ENCODE data around the gene SEMA4G.

The SEMA4G gene

DNA sequence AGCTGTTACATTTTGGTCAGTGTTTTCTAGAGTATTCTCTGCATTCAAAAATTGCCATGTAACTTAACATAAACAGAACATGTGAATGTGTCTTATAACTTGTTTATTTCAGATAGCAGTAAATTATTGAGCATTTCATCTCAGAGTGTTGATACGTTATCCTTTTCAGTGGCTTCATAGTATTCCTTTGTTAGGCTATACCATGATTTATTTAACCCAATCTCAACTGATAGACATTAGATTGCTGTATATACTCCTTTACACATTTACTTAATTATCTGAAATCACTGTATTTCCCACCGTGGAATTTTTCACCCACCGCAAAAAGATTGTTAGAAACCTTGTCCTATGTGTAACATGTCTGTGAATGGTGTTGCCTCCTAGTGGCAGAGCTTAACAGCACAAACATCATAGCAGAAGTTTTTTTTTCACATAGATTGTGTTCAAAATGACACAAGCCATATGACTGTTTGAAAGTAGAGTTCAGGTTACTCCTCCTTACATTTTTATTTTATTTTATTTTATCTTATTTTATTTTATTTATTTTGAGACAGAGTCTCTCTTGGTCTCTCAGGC is 35.1 kb upstream of the SEMA4G start:
- peaks cover 67% of the 10 kb centered on the region for H3K36me3 ChIP-seq (ENCODE audit: insufficient read depth, low read length)

DNA sequence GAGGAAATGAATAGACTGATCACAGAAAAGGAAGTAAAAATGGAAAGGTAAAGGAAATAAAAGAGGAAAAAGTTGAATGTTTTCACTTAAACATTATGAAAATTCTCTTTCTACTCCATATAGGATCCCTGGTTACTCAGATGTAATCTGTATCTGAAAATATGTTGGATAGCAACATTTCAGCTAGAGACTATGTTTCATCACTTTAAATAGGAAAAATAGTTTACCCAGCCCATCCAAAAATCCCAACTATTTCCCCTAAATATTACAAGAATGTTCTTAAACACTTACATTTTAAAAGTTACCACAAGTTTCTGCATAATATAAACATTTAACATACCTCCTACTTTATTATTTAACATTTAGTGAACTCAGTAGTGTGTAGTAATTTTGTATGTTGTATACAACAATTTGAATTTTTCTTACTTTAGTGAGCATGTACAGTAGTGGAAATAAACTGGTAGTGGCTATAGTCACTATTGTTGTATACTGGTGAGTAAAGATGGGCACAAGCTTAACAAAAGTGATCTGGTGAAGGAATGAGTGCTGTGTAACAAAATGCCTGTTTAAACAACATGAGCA is 29.4 kb upstream of the SEMA4G start:
- Histone ChIP-seq H3K36me3 (ENCODE audit: insufficient read depth, low read length) (peaks cover 60% of the 10 kb centered on the region; the same call in 1 of the 2 replicates), H3K4me3 (ENCODE audit: low read length, poor library complexity, severe bottlenecking) (no peak overlapping the region), H3K9me3 (ENCODE audit: insufficient read depth, low read depth, low read length) (no peaks in the 10 kb centered on the region), H3K9ac (ENCODE audit: low read depth, low read length, poor library complexity, severe bottlenecking) (no peak overlapping the region), H3K79me2 (ENCODE audit: insufficient read depth, low read length) (no peaks in the 10 kb centered on the region), H4K20me1 (ENCODE audit: insufficient read depth, low read length, poor library complexity, severe bottlenecking) (peaks cover 4% of the 10 kb centered on the region), H3K4me1 (ENCODE audit: insufficient read depth, low read length, poor library complexity, severe bottlenecking) (peaks cover 7% of the 10 kb centered on the region), H3K27me3 (ENCODE audit: insufficient read depth, low read length, poor library complexity, severe bottlenecking) (no peaks in the 10 kb centered on the region), H3K9me2 (replicated peaks; ENCODE audit: low read depth, low read length) (no peaks in the 10 kb centered on the region), H3K4me2 (ENCODE audit: low read depth, low read length, poor library complexity, severe bottlenecking) (no peak overlapping the region), H2AFZ (ENCODE audit: low read length) (no peak overlapping the region), H3F3A (ENCODE audit: low read depth) (peaks cover 6% of the 10 kb centered on the region; the same call in 1 of the 2 replicates)
- no peak for TF ChIP-seq EZH2phosphoT487 (IDR thresholded peaks at IDR 0.05; ENCODE audit: borderline replicate concordance)
- TF ChIP-seq, protein P1, sequence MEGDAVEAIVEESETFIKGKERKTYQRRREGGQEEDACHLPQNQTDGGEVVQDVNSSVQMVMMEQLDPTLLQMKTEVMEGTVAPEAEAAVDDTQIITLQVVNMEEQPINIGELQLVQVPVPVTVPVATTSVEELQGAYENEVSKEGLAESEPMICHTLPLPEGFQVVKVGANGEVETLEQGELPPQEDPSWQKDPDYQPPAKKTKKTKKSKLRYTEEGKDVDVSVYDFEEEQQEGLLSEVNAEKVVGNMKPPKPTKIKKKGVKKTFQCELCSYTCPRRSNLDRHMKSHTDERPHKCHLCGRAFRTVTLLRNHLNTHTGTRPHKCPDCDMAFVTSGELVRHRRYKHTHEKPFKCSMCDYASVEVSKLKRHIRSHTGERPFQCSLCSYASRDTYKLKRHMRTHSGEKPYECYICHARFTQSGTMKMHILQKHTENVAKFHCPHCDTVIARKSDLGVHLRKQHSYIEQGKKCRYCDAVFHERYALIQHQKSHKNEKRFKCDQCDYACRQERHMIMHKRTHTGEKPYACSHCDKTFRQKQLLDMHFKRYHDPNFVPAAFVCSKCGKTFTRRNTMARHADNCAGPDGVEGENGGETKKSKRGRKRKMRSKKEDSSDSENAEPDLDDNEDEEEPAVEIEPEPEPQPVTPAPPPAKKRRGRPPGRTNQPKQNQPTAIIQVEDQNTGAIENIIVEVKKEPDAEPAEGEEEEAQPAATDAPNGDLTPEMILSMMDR (conservative IDR thresholded peaks at IDR 0.05; ENCODE audit: low read length) = no peak

More for the DNA sequence above, 35.1 kb upstream of the SEMA4G start:
- Histone ChIP-seq H3K9me2 (replicated peaks; ENCODE audit: low read depth, low read length) (no peaks in the 10 kb centered on the region), H4K20me1 (ENCODE audit: insufficient read depth, low read length, poor library complexity, severe bottlenecking) (no peaks in the 10 kb centered on the region), H3K79me2 (ENCODE audit: insufficient read depth, low read length) (no peaks in the 10 kb centered on the region), H3F3A (ENCODE audit: low read depth) (no peaks in the 10 kb centered on the region), H3K27me3 (ENCODE audit: insufficient read depth, low read length, poor library complexity, severe bottlenecking) (no peaks in the 10 kb centered on the region), H3K9ac (ENCODE audit: low read depth, low read length, poor library complexity, severe bottlenecking) (no peak overlapping the region), H2AFZ (ENCODE audit: low read length) (no peak overlapping the region), H3K4me1 (ENCODE audit: insufficient read depth, low read length, poor library complexity, severe bottlenecking) (no peaks in the 10 kb centered on the region), H3K9me3 (ENCODE audit: insufficient read depth, low read depth, low read length) (no peaks in the 10 kb centered on the region), H3K4me3 (ENCODE audit: low read length, poor library complexity, severe bottlenecking) (no peak overlapping the region), H3K4me2 (ENCODE audit: low read depth, low read length, poor library complexity, severe bottlenecking) (no peak overlapping the region)
- TF ChIP-seq, protein P1 (conservative IDR thresholded peaks at IDR 0.05; ENCODE audit: low read length) = peak; percentile 84
- no peak for TF ChIP-seq EZH2phosphoT487 (IDR thresholded peaks at IDR 0.05; ENCODE audit: borderline replicate concordance)

DNA sequence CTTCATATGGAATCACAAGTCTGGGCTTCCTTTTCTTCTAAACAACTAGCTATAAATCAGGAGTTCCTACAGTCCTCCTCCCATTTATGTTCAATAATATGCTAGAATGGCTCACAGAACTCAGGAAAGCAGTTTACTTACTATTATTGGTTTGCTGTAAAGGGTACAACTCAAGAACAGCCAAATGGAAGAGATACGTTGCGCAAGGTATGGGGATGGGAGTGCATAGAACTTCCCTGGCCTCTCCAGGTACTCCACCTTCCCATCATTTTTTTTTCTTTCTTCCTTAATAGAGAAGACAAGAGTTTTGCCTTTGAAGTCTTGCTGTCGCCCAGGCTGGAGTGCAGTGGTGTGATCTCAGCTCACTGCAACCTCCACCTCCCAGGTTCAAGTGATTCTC is 27.1 kb upstream of the SEMA4G start:
- H3K36me3 ChIP-seq (ENCODE audit: insufficient read depth, low read length) = peaks cover 80% of the 10 kb centered on the region

More for the DNA sequence above, 27.1 kb upstream of the SEMA4G start:
- Histone ChIP-seq H3K4me1 (ENCODE audit: insufficient read depth, low read length, poor library complexity, severe bottlenecking) (peaks cover 7% of the 10 kb centered on the region), H4K20me1 (ENCODE audit: insufficient read depth, low read length, poor library complexity, severe bottlenecking) (peaks cover 4% of the 10 kb centered on the region), H3K9ac (ENCODE audit: low read depth, low read length, poor library complexity, severe bottlenecking) (no peak overlapping the region), H3K9me2 (replicated peaks; ENCODE audit: low read depth, low read length) (no peaks in the 10 kb centered on the region), H3K4me3 (ENCODE audit: low read length, poor library complexity, severe bottlenecking) (no peak overlapping the region), H3K79me2 (ENCODE audit: insufficient read depth, low read length) (no peaks in the 10 kb centered on the region), H2AFZ (ENCODE audit: low read length) (no peak overlapping the region), H3F3A (ENCODE audit: low read depth) (peaks cover 6% of the 10 kb centered on the region; the same call in 1 of the 2 replicates), H3K27me3 (ENCODE audit: insufficient read depth, low read length, poor library complexity, severe bottlenecking) (no peaks in the 10 kb centered on the region), H3K4me2 (ENCODE audit: low read depth, low read length, poor library complexity, severe bottlenecking) (no peak overlapping the region), H3K9me3 (ENCODE audit: insufficient read depth, low read depth, low read length) (no peaks in the 10 kb centered on the region)
- TF ChIP-seq EZH2phosphoT487 (IDR thresholded peaks at IDR 0.05; ENCODE audit: borderline replicate concordance) = no peak
- TF ChIP-seq, protein P1 (conservative IDR thresholded peaks at IDR 0.05; ENCODE audit: low read length) = no peak
